ENCODE measurements around the gene TEX261. TPM values are rescaled to one million over a fixed set of nuclear protein-coding genes. Genes with fewer than 3 reads are reported as not detected.
A peak's percentile ranks its signal among the peaks of the same experiment; 100 is the strongest.

TEX261 gene
- polyA plus RNA-seq, 1 of the 3 experiments (the other 2 are of a cell fraction): 44.3 TPM

- TF ChIP-seq MEF2A (IDR thresholded peaks at IDR 0.05; ENCODE audit: borderline replicate concordance, low read depth): no peak
- TF ChIP-seq GATA2 (CRISPR knock-in tag; IDR thresholded peaks at IDR 0.05): no peak
- TF ChIP-seq RAD21 (IDR thresholded peaks at IDR 0.05; ENCODE audit: low read length): no peak
- no peak for TF ChIP-seq RFX5 (IDR thresholded peaks at IDR 0.05; ENCODE audit: low read length)
- TF ChIP-seq PBX3 (IDR thresholded peaks at IDR 0.05): no peak
- no peak for TF ChIP-seq RCOR1 (IDR thresholded peaks at IDR 0.05; ENCODE audit: low read length)
Measured at GRCh38 chr2:70994699-70995425, at the start of gene TEX261 (continued).

- H3K9ac ChIP-seq: no peak overlapping the region
- H4K20me1 ChIP-seq (ENCODE audit: insufficient read depth): no peaks in the 10 kb centered on the region
- no peaks in the 10 kb centered on the region for H3F3A ChIP-seq (replicated peaks; ENCODE audit: insufficient read depth)
- WGBS (ENCODE audit: low lambda C conversion rate): 22% methylated on average over 23 of the region's 36 CpGs
- peak overlapping the region; percentile 46 to 58 for H3K4me3 ChIP-seq (ENCODE audit: low read depth in 2 of 2, low read length in 1 of 2)
- peaks cover 9% of the 10 kb centered on the region; the same call in 1 of the 2 replicates for H3K27me3 ChIP-seq (ENCODE audit: insufficient read depth)
- peak overlapping the region; percentile 74 for H3K4me2 ChIP-seq
- DNase-seq: peak; percentile 25
- no peaks in the 10 kb centered on the region for H3K9me3 ChIP-seq
- H3K4me1 ChIP-seq (ENCODE audit: control insufficient read depth in 1 of 2, insufficient read depth in 2 of 2, low read depth in 1 of 2, low read length in 1 of 2): no peaks in the 10 kb centered on the region; a peak in 1 of 4 replicates
- no peak for TF ChIP-seq TCF12 (IDR thresholded peaks at IDR 0.05)
- no peak for TF ChIP-seq JUND (IDR thresholded peaks at IDR 0.05)
- no peak for TF ChIP-seq MXI1 (IDR thresholded peaks at IDR 0.05; ENCODE audit: low read depth, low read length)
- ChIA-PET POLR2A (no interaction called here), CTCF (no interaction called here)
- no peaks in the 10 kb centered on the region for H3K36me3 ChIP-seq (replicated peaks in 1 of 2; ENCODE audit: control insufficient read depth in 1 of 2, insufficient read depth in 2 of 2, low read length in 1 of 2)
- peak overlapping the region; percentile 78; the same call in 1 of the 2 replicates for H2AFZ ChIP-seq (ENCODE audit: low read depth)
- H3K9me2 ChIP-seq: no peaks in the 10 kb centered on the region
- no peaks in the 10 kb centered on the region for H3K79me2 ChIP-seq (ENCODE audit: insufficient read depth)
- no peak overlapping the region for H3K27ac ChIP-seq (ENCODE audit: low read depth in 2 of 2, low read length in 1 of 2)
Measured at GRCh38 chr2:71043531-71044407, 49.1 kb upstream of the TEX261 start.

GRCh38 chr2:71042287-71042686 is 47.6 kb upstream of the TEX261 start:
- TF ChIP-seq IRF3 (IDR thresholded peaks at IDR 0.05; ENCODE audit: low read depth, low read length) (no peak), RFX5 (IDR thresholded peaks at IDR 0.05; ENCODE audit: low read length) (no peak), FOSL2 (IDR thresholded peaks at IDR 0.05; ENCODE audit: borderline replicate concordance, low read depth) (no peak), RAD21 (IDR thresholded peaks at IDR 0.05; ENCODE audit: low read length) (no peak), GABPA (IDR thresholded peaks at IDR 0.05; ENCODE audit: low read depth) (no peak), FOXJ3 (CRISPR knock-in tag; IDR thresholded peaks at IDR 0.05) (no peak), SMC3 (IDR thresholded peaks at IDR 0.05; ENCODE audit: low read depth, low read length) (no peak), TAF1 (IDR thresholded peaks at IDR 0.05; ENCODE audit: borderline replicate concordance, low read depth, low read length) (no peak), POLR2AphosphoS5 (IDR thresholded peaks at IDR 0.05; ENCODE audit: low read depth, low read length) (no peak), GATA2 (CRISPR knock-in tag; IDR thresholded peaks at IDR 0.05) (no peak), ZBTB33 (IDR thresholded peaks at IDR 0.05; ENCODE audit: borderline replicate concordance, low read depth) (no peak)
- POLR2A ChIA-PET: no interaction called here
- WGBS (ENCODE audit: low lambda C conversion rate): 46% methylated on average over 4 of the region's 4 CpGs
- Histone ChIP-seq H2AFZ (ENCODE audit: low read depth) (no peak overlapping the region), H3K36me3 (replicated peaks in 1 of 2; ENCODE audit: control insufficient read depth in 1 of 2, insufficient read depth in 2 of 2, low read length in 1 of 2) (no peaks in the 10 kb centered on the region), H3K27ac (ENCODE audit: low read depth in 2 of 2, low read length in 1 of 2) (no peak overlapping the region), H3K4me2 (no peak overlapping the region), H4K20me1 (ENCODE audit: insufficient read depth) (no peaks in the 10 kb centered on the region), H3F3A (replicated peaks; ENCODE audit: insufficient read depth) (no peaks in the 10 kb centered on the region), H3K9me3 (no peaks in the 10 kb centered on the region), H3K4me3 (ENCODE audit: low read depth in 2 of 2, low read length in 1 of 2) (no peak overlapping the region), H3K9me2 (no peaks in the 10 kb centered on the region), H3K9ac (no peak overlapping the region), H3K79me2 (ENCODE audit: insufficient read depth) (no peaks in the 10 kb centered on the region), H3K27me3 (ENCODE audit: insufficient read depth) (peaks cover 9% of the 10 kb centered on the region; the same call in 1 of the 2 replicates), H3K4me1 (ENCODE audit: control insufficient read depth in 1 of 2, insufficient read depth in 2 of 2, low read depth in 1 of 2, low read length in 1 of 2) (no peaks in the 10 kb centered on the region; a peak in 1 of 4 replicates)
- CTCF ChIA-PET: no interaction called here
- no peak for DNase-seq
